AG09309 (cell line): ENCODE results near the gene APBA1.

ENCODE experiments used
- DNase-seq: peaks from one replicate; pipeline ENCODE4 v3.0.0-alpha.2; 2010; ENCODE audit warnings: low read depth
- H3K4me3 ChIP-seq: 2 replicates; pipeline ENCODE4 v1.5.1; 2011; ENCODE audit warnings: mild to moderate bottlenecking, low read depth, low read length, moderate library complexity; ENCODE audit not compliant: control insufficient read depth
- TF ChIP-seq, protein P1 (sequence below): IDR thresholded peaks from 2 replicates; pipeline ENCODE4 v1.5.1; 2011; ENCODE audit warnings: mild to moderate bottlenecking, low read depth, low read length, inconsistent platforms; ENCODE audit not compliant: insufficient read depth, control insufficient read depth; ENCODE audit errors: missing control alignments

The APBA1 gene

DNA sequence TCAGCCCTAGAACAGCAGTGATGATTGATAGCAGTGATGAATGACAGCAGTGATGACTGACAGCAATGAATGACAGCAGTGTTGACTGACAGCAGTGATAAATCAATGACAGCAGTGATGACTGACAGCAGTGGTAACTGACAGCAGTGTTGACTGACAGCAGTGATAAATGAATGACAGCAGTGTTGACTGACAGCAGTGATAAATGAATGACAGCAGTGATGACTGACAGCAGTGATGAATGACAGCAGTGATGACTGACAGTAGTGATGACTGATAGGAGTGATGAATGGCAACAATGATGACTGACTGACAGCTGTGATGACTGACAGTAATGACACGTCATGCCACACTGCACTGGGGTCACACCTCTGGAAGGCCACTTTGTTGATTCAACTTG is 240.4 kb downstream of the APBA1 start:
- H3K4me3 ChIP-seq, result no peak overlapping the region
- no peak for DNase-seq
- TF ChIP-seq, protein P1, sequence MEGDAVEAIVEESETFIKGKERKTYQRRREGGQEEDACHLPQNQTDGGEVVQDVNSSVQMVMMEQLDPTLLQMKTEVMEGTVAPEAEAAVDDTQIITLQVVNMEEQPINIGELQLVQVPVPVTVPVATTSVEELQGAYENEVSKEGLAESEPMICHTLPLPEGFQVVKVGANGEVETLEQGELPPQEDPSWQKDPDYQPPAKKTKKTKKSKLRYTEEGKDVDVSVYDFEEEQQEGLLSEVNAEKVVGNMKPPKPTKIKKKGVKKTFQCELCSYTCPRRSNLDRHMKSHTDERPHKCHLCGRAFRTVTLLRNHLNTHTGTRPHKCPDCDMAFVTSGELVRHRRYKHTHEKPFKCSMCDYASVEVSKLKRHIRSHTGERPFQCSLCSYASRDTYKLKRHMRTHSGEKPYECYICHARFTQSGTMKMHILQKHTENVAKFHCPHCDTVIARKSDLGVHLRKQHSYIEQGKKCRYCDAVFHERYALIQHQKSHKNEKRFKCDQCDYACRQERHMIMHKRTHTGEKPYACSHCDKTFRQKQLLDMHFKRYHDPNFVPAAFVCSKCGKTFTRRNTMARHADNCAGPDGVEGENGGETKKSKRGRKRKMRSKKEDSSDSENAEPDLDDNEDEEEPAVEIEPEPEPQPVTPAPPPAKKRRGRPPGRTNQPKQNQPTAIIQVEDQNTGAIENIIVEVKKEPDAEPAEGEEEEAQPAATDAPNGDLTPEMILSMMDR, result no peak

DNA sequence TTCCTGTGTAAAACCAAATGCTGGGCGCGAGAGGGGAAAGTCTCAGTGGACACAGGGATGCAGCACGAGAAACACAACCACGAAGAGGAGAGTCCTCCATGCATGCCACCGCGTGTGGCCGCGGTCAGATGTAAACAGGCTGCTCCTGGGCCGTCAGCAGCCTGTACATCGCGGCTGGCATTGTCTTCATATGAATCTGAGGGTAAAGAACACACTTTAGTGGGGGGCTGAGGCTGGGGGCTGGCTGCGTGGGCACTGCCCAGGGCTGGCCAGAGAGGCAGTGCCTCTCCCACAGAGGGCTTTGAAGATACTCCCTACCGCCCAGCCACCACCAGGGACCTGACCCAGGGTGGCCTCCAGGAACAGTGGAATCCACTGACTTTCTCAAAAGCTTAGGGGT is 241.0 kb downstream of the APBA1 start:
- no peak overlapping the region for H3K4me3 ChIP-seq
- TF ChIP-seq, protein P1, result no peak
- DNase-seq, result no peak

DNA sequence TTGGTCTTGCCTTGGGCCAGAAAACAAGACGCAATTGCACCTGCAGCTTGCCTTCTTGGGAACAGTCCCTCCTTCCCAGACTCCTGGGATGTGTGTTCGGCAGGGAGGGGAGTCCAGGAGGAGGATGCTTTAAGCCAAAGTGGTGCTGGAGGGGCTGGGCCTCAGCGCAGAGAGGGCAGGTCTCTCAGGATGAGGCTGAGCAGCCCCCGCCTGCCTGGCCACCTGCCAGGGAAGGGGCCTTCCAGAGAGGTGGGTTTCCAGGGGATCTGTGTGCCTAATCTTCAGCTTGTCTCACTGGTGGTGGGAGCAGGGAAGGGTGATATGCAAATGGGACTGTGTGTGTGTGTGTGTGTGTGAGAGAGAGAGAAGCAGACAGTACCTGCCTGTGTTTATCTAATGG is 242.0 kb downstream of the APBA1 start:
- TF ChIP-seq, protein P1, result no peak
- H3K4me3 ChIP-seq, result no peak overlapping the region
- DNase-seq, result no peak

DNA sequence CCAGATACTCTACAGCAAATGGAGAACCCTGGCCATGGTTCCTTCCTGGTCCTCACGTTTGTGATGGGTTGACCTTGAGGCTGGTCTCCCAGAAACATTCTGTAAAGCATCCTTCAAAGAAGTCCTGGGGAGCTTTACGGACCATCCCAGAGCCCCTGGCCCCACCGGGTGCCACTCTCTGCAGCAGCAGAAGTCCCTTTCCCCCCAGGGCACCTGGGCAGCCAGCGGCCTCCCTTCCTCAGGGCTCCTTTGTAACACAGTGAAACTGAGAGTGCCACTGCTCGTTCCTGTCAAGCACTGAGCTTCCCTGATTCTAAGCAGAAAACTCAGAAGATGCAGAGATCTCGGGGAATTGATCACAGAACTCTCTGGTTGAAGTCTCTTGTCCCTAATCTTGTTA is 242.9 kb downstream of the APBA1 start:
- no peak for DNase-seq
- TF ChIP-seq, protein P1, result no peak
- H3K4me3 ChIP-seq, result no peak overlapping the region

DNA sequence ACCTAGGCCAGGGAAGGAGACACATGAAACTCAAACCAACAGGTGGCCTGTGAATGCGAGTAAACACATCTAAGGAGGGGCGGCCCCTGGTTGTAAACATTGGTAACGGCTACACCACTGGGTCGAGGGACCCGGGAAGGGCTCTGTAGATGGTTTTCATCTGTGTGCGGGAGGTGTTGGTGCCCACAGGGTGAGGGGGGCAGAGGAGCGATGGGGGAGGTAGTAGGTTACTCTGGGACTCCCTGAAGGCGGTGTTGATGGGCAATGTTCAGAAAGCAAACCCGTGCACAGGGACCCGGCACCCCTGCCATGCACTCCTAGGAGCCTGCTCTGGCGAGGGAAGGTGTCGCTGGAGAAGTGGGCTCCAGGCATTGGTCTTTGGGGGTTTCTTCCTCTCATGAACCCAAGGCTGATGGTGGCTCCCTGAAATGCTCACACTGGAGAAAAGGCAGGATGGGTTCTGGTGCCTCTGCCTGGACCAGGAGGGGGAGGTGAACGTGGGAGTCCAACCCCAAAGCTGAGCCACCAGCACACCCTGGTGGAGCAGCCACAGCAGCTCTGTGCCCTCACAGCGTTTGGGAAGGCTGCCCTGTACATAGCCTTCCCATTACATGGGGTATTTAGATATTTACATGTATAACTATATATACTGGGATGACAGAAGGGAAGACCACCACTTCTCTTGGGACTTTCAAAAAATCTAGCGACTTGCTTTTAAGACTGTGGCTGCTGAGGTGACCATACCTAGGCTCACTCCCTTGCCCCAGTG is 244.0 kb downstream of the APBA1 start:
- TF ChIP-seq, protein P1, result no peak
- no peak for DNase-seq
- no peak overlapping the region for H3K4me3 ChIP-seq

DNA sequence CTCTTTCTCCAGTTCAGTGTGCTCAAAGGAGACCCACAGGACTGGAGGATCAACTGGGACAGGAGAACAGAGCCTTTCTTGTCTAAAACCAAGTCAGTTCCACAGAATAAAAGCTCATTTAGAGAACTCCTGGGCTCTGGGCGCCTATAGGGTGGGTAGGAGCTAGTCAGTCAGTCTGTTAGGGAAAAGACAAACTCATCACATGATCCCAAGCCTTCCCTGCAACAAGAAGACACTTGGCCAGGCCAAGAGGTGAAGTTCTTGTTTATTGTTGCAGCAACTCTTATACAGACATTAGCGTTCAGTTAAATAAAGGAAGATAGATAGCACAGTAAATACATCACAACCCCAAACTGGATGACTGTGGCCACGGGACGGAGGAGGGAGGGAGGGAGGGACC is 244.9 kb downstream of the APBA1 start:
- no peak for DNase-seq
- no peak overlapping the region for H3K4me3 ChIP-seq
- TF ChIP-seq, protein P1, result no peak
